Activated naive CD4-positive, alpha-beta T cell treated with anti-CD3 and anti-CD28 coated beads, Interleukin-2, amount 10 ng/mL, durations not matched to agents 7 days and 5 days (primary cell): Measurements from ENCODE around the gene P4HA2.

Experiments used
- CTCF ChIA-PET: fragments of 350-600 bp; sonication (Branson Sonifier 250); formaldehyde crosslinking; loops from one replicate; lab custom pipeline; 2021; ENCODE audit warnings: antibody characterized with exemption; lab: Charles Lee
- DNase-seq: peaks from one replicate; pipeline ENCODE4 v3.0.0-alpha.2; 2020
- H3K27ac Mint-ChIP-seq: one replicate; pipeline ENCODE4 v1.8.0; 2021; ENCODE audit warnings: mild to moderate bottlenecking, moderate library complexity, mixed read lengths
- H3K27me3 Mint-ChIP-seq: one replicate; pipeline ENCODE4 v1.8.0; 2021; ENCODE audit warnings: mild to moderate bottlenecking, mixed read lengths
- H3K36me3 Mint-ChIP-seq: one replicate; pipeline ENCODE4 v1.8.0; 2021; ENCODE audit warnings: mixed read lengths
- H3K4me1 Mint-ChIP-seq: one replicate; pipeline ENCODE4 v1.8.0; 2021; ENCODE audit warnings: mixed read lengths
- H3K4me3 Mint-ChIP-seq: one replicate; pipeline ENCODE4 v1.8.0; 2021; ENCODE audit warnings: mild to moderate bottlenecking, moderate library complexity, mixed read lengths
- H3K9me3 Mint-ChIP-seq: one replicate; pipeline ENCODE4 v1.8.0; 2021; ENCODE audit warnings: mixed read lengths

The P4HA2 gene

GRCh38 chr5:132227485-132228240, at the start of gene P4HA2:
TSS of gene P4HA2 (minus strand) at chr5:132227853. CDS start at chr5:132218626, 9,227 bp downstream.
- Mint-ChIP-seq H3K4me3 (peak within 1 kb of the TSS; percentile 44), H3K27ac (no peak within 1 kb of the TSS), H3K9me3 (no peaks in the 10 kb centered on the region), H3K36me3 (no peaks in the 10 kb centered on the region), H3K27me3 (peaks cover 81% of the 10 kb centered on the region), H3K4me1 (peaks cover 23% of the 10 kb centered on the region)
- CTCF ChIA-PET = interaction anchor here (1.0 to 5.7 kb wide), 2 partner anchors 10 to 37 kb away, joined by 3 to 39 read pairs; no protein-coding TSS in a partner anchor
- DNase-seq = peak; percentile 55

- Mint-ChIP-seq H3K36me3 (no peaks in the 10 kb centered on the region), H3K27me3 (peaks cover 47% of the 10 kb centered on the region), H3K9me3 (no peaks in the 10 kb centered on the region), H3K4me3 (no peak overlapping the region), H3K4me1 (peaks cover 2% of the 10 kb centered on the region), H3K27ac (no peak overlapping the region)
- DNase-seq = no peak
- CTCF ChIA-PET = no interaction called here
Observed at GRCh38 chr5:132277256-132277655, 49.6 kb upstream of the P4HA2 start.

GRCh38 chr5:132275367-132276220, 47.9 kb upstream of the P4HA2 start:
- Mint-ChIP-seq H3K4me1 (peaks cover 8% of the 10 kb centered on the region), H3K36me3 (no peaks in the 10 kb centered on the region), H3K27ac (no peak overlapping the region), H3K9me3 (no peaks in the 10 kb centered on the region), H3K4me3 (no peak overlapping the region), H3K27me3 (peaks cover 60% of the 10 kb centered on the region)
- DNase-seq = peak; percentile 11
- CTCF ChIA-PET = no interaction called here

GRCh38 chr5:132274050-132274792, 46.6 kb upstream of the P4HA2 start:
- H3K36me3 Mint-ChIP-seq = no peaks in the 10 kb centered on the region
- peaks cover 54% of the 10 kb centered on the region for H3K27me3 Mint-ChIP-seq
- DNase-seq = no peak
- no peak overlapping the region for H3K4me3 Mint-ChIP-seq
- no peak overlapping the region for H3K27ac Mint-ChIP-seq
- CTCF ChIA-PET = interaction anchor here (0.7 to 2.9 kb wide), 6 partner anchors 11 to 227 kb away, joined by 3 to 12 read pairs (median 4); partner anchors contain the start of gene SLC22A5
- H3K4me1 Mint-ChIP-seq = peaks cover 8% of the 10 kb centered on the region
- no peaks in the 10 kb centered on the region for H3K9me3 Mint-ChIP-seq

- CTCF ChIA-PET = interaction anchor here (0.7 to 2.9 kb wide), 11 partner anchors 8 to 227 kb away, joined by 3 to 18 read pairs (median 5); partner anchors contain the start of gene SLC22A5
- Mint-ChIP-seq H3K36me3 (no peaks in the 10 kb centered on the region), H3K4me1 (peaks cover 8% of the 10 kb centered on the region), H3K27ac (no peak overlapping the region), H3K9me3 (no peaks in the 10 kb centered on the region), H3K4me3 (no peak overlapping the region), H3K27me3 (peaks cover 51% of the 10 kb centered on the region)
- DNase-seq = no peak
Observed at GRCh38 chr5:132273631-132274030, 46.0 kb upstream of the P4HA2 start.

GRCh38 chr5:132272311-132273210, 44.9 kb upstream of the P4HA2 start:
- CTCF ChIA-PET = interaction anchor here (0.7 to 2.9 kb wide), 23 partner anchors 9 to 228 kb away, joined by 3 to 18 read pairs (median 5); partner anchors contain the start of genes PDLIM4, SLC22A4 and SLC22A5
- Mint-ChIP-seq H3K4me3 (no peak overlapping the region), H3K4me1 (peaks cover 8% of the 10 kb centered on the region), H3K27me3 (peaks cover 51% of the 10 kb centered on the region), H3K27ac (no peak overlapping the region), H3K9me3 (no peaks in the 10 kb centered on the region), H3K36me3 (no peaks in the 10 kb centered on the region)
- peak; percentile 74 for DNase-seq

GRCh38 chr5:132271251-132272246, 43.9 kb upstream of the P4HA2 start:
- CTCF ChIA-PET = interaction anchor here (0.9 to 2.9 kb wide), 20 partner anchors 8 to 231 kb away, joined by 3 to 18 read pairs (median 5); partner anchors contain the start of genes PDLIM4, SLC22A4 and SLC22A5
- H3K27ac Mint-ChIP-seq = no peak overlapping the region
- no peaks in the 10 kb centered on the region for H3K36me3 Mint-ChIP-seq
- no peak overlapping the region for H3K4me3 Mint-ChIP-seq
- peak; percentile 46 for DNase-seq
- peaks cover 51% of the 10 kb centered on the region for H3K27me3 Mint-ChIP-seq
- no peaks in the 10 kb centered on the region for H3K9me3 Mint-ChIP-seq
- H3K4me1 Mint-ChIP-seq = peaks cover 8% of the 10 kb centered on the region

GRCh38 chr5:132270706-132271105, 43.1 kb upstream of the P4HA2 start:
- no peaks in the 10 kb centered on the region for H3K36me3 Mint-ChIP-seq
- H3K4me1 Mint-ChIP-seq = peaks cover 8% of the 10 kb centered on the region
- peaks cover 48% of the 10 kb centered on the region for H3K27me3 Mint-ChIP-seq
- no peak overlapping the region for H3K27ac Mint-ChIP-seq
- no peaks in the 10 kb centered on the region for H3K9me3 Mint-ChIP-seq
- no peak overlapping the region for H3K4me3 Mint-ChIP-seq
- CTCF ChIA-PET = interaction anchor here (1.1 to 1.7 kb wide), 2 partner anchors 8 to 232 kb away, joined by 3 to 5 read pairs; no protein-coding TSS in a partner anchor
- DNase-seq = no peak

GRCh38 chr5:132270335-132270665, 42.6 kb upstream of the P4HA2 start:
- Mint-ChIP-seq H3K27me3 (peaks cover 44% of the 10 kb centered on the region), H3K9me3 (no peaks in the 10 kb centered on the region), H3K4me1 (peaks cover 8% of the 10 kb centered on the region), H3K4me3 (no peak overlapping the region), H3K27ac (no peak overlapping the region), H3K36me3 (no peaks in the 10 kb centered on the region)
- no peak for DNase-seq
- CTCF ChIA-PET = interaction anchor here (1.7 kb wide), 1 partner anchor 8 kb away, joined by 5 read pairs; no protein-coding TSS in a partner anchor

GRCh38 chr5:132269635-132270334, 42.1 kb upstream of the P4HA2 start:
- H3K4me1 Mint-ChIP-seq = peaks cover 8% of the 10 kb centered on the region
- H3K27me3 Mint-ChIP-seq = peaks cover 39% of the 10 kb centered on the region
- no peak overlapping the region for H3K4me3 Mint-ChIP-seq

GRCh38 chr5:132268769-132269551, 41.3 kb upstream of the P4HA2 start:
- Mint-ChIP-seq H3K36me3 (no peaks in the 10 kb centered on the region), H3K4me3 (no peak overlapping the region), H3K27ac (no peak overlapping the region), H3K9me3 (no peaks in the 10 kb centered on the region), H3K27me3 (peaks cover 31% of the 10 kb centered on the region), H3K4me1 (peaks cover 8% of the 10 kb centered on the region)
- CTCF ChIA-PET = interaction anchor here (1.7 kb wide), 1 partner anchor 10 kb away, joined by 5 read pairs; no protein-coding TSS in a partner anchor
- no peak for DNase-seq

More at GRCh38 chr5:132269635-132270334, 42.1 kb upstream of the P4HA2 start:
- CTCF ChIA-PET = interaction anchor here (1.7 kb wide), 1 partner anchor 9 kb away, joined by 5 read pairs; no protein-coding TSS in a partner anchor
- Mint-ChIP-seq H3K27ac (no peak overlapping the region), H3K9me3 (no peaks in the 10 kb centered on the region), H3K36me3 (no peaks in the 10 kb centered on the region)
- no peak for DNase-seq
